ENCODE measurements around the gene RELB.

RELB gene

GRCh38 chr19:44958090-44958489 is 43.2 kb upstream of the RELB start:
- H3K27me3 Mint-ChIP-seq (ENCODE audit: low read depth, poor library complexity) = no peaks in the 10 kb centered on the region
- no peak overlapping the region for H3K4me3 Mint-ChIP-seq
- H3K36me3 Mint-ChIP-seq (ENCODE audit: low read depth) = peaks cover 16% of the 10 kb centered on the region
- H3K27ac Mint-ChIP-seq = no peak overlapping the region
- peaks cover 54% of the 10 kb centered on the region for H3K4me1 Mint-ChIP-seq
- no peak for TF ChIP-seq CTCF (IDR thresholded peaks at IDR 0.05)
- no peaks in the 10 kb centered on the region for H3K9me3 Mint-ChIP-seq
- no peak for DNase-seq

- no peak for DNase-seq
- H3K36me3 Mint-ChIP-seq (ENCODE audit: low read depth) = peaks cover 21% of the 10 kb centered on the region
- H3K9me3 Mint-ChIP-seq = no peaks in the 10 kb centered on the region
- no peak for TF ChIP-seq CTCF (IDR thresholded peaks at IDR 0.05)
- peaks cover 41% of the 10 kb centered on the region for H3K4me1 Mint-ChIP-seq
- H3K4me3 Mint-ChIP-seq = no peak overlapping the region
- no peaks in the 10 kb centered on the region for H3K27me3 Mint-ChIP-seq (ENCODE audit: low read depth, poor library complexity)
- peak overlapping the region; percentile 86 for H3K27ac Mint-ChIP-seq
Measured at GRCh38 chr19:44959691-44960090, 41.6 kb upstream of the RELB start.

GRCh38 chr19:44960906-44961728 is 40.1 kb upstream of the RELB start:
- H3K4me3 Mint-ChIP-seq = no peak overlapping the region
- H3K4me1 Mint-ChIP-seq = peaks cover 33% of the 10 kb centered on the region
- peaks cover 25% of the 10 kb centered on the region for H3K36me3 Mint-ChIP-seq (ENCODE audit: low read depth)
- no peak for DNase-seq
- H3K9me3 Mint-ChIP-seq = no peaks in the 10 kb centered on the region
- no peaks in the 10 kb centered on the region for H3K27me3 Mint-ChIP-seq (ENCODE audit: low read depth, poor library complexity)
- H3K27ac Mint-ChIP-seq = peak overlapping the region; percentile 22
- no peak for TF ChIP-seq CTCF (IDR thresholded peaks at IDR 0.05)

GRCh38 chr19:44961821-44962220 is 39.4 kb upstream of the RELB start:
- peaks cover 26% of the 10 kb centered on the region for H3K4me1 Mint-ChIP-seq
- no peak for DNase-seq
- H3K9me3 Mint-ChIP-seq = no peaks in the 10 kb centered on the region
- TF ChIP-seq CTCF (IDR thresholded peaks at IDR 0.05) = no peak
- no peak overlapping the region for H3K4me3 Mint-ChIP-seq
- H3K27ac Mint-ChIP-seq = no peak overlapping the region
- no peaks in the 10 kb centered on the region for H3K27me3 Mint-ChIP-seq (ENCODE audit: low read depth, poor library complexity)
- H3K36me3 Mint-ChIP-seq (ENCODE audit: low read depth) = peaks cover 29% of the 10 kb centered on the region

GRCh38 chr19:44968118-44968517 is 33.1 kb upstream of the RELB start:
- DNase-seq = no peak
- H3K27me3 Mint-ChIP-seq (ENCODE audit: low read depth, poor library complexity) = no peaks in the 10 kb centered on the region
- peak overlapping the region; percentile 78 for H3K27ac Mint-ChIP-seq
- H3K4me1 Mint-ChIP-seq = no peaks in the 10 kb centered on the region
- no peak for TF ChIP-seq CTCF (IDR thresholded peaks at IDR 0.05)
- H3K36me3 Mint-ChIP-seq (ENCODE audit: low read depth) = peaks cover 33% of the 10 kb centered on the region
- no peak overlapping the region for H3K4me3 Mint-ChIP-seq
- no peaks in the 10 kb centered on the region for H3K9me3 Mint-ChIP-seq

GRCh38 chr19:44968670-44969069 is 32.6 kb upstream of the RELB start:
- Mint-ChIP-seq H3K9me3 (no peaks in the 10 kb centered on the region), H3K36me3 (ENCODE audit: low read depth) (peaks cover 33% of the 10 kb centered on the region), H3K4me1 (no peaks in the 10 kb centered on the region), H3K4me3 (no peak overlapping the region), H3K27ac (no peak overlapping the region), H3K27me3 (ENCODE audit: low read depth, poor library complexity) (no peaks in the 10 kb centered on the region)
- TF ChIP-seq CTCF (IDR thresholded peaks at IDR 0.05) = no peak
- no peak for DNase-seq

Measured in nephron progenitor cell (in vitro differentiated cells).